GM12801 (cell line): ENCODE data around the gene NUDT4B.
"Not testable (repeated sequence)": the region's sequence is repeated elsewhere in the genome, so short reads cannot be mapped to it uniquely, and the experiment has no call there.

Source experiments
- CTCF ChIP-seq: IDR thresholded peaks from one replicate; pipeline ENCODE4 v1.5.1; 2011; ENCODE audit warnings: control low read depth; ENCODE audit not compliant: insufficient read length; ENCODE audit errors: extremely low read depth

Gene NUDT4B

GRCh38 chr1:148748563-148749334 lies at the start of gene NUDT4B:
NUDT4B (plus strand) TSS chr1:148748774; CDS start chr1:148748953, 179 bp downstream.
- not testable (repeated sequence) for TF ChIP-seq CTCF
